GM19351 (cell line): Measurements from ENCODE around the gene DDB1.

Experiments
- ATAC-seq: cut with Tn5 transposase; IDR thresholded peaks from one replicate; pipeline ENCODE4 v1.9.1; 2021; ENCODE audit warnings: mild to moderate bottlenecking, moderate library complexity; ENCODE audit not compliant: unreplicated experiment

The DDB1 gene

DNA sequence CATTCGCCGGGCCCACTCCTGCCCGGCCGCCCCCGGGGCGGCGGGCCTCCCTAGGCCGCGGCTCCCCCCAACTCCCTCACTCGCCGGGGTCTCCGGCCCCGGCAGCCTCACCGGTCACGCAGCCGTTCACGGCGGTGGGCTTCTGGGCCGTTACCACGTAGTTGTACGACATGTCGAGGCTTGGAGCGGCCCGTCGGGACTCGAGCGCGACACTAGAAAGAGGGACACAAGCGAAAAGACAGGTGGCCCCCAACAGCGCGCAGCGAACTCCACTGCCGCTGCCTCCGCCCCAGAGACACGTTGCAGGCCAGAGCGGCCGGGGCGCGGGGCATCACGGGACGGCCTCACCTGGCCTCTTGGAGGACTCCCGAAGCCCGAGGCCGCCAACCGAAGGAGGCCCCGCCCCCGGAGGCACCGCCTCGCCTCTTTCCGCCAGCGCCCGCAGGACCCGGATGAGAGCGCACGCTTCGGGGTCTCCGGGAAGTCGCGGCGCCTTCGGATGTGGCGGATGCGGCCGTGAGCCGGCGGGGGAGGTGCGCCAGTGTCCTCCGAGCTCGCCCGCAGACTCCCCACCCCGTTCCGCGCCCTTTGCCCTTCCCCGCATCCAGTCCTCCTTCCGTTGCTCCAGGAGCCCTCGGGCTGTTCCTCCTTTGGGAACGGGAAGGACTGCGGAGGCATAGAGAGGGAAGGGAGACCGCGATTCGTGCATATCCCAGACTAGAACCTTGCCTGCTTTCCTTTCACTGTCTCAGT lies at the start of gene DDB1, which contains the start of gene TKFC:
DDB1 (minus strand) TSS at position 309 of the 753 bp plus-strand sequence; CDS start at position 172, 137 bp downstream.
TKFC (plus strand) TSS at position 432 of the 753 bp plus-strand sequence. CDS start 1,501 bp downstream, outside the sequence.
- ATAC-seq: peak; percentile 90

GRCh38 chr11:61380884-61381283 lies 48.0 kb upstream of the DDB1 start:
- ATAC-seq: no peak

- no peak for ATAC-seq
Measured at GRCh38 chr11:61378713-61379313, 45.9 kb upstream of the DDB1 start.

DNA sequence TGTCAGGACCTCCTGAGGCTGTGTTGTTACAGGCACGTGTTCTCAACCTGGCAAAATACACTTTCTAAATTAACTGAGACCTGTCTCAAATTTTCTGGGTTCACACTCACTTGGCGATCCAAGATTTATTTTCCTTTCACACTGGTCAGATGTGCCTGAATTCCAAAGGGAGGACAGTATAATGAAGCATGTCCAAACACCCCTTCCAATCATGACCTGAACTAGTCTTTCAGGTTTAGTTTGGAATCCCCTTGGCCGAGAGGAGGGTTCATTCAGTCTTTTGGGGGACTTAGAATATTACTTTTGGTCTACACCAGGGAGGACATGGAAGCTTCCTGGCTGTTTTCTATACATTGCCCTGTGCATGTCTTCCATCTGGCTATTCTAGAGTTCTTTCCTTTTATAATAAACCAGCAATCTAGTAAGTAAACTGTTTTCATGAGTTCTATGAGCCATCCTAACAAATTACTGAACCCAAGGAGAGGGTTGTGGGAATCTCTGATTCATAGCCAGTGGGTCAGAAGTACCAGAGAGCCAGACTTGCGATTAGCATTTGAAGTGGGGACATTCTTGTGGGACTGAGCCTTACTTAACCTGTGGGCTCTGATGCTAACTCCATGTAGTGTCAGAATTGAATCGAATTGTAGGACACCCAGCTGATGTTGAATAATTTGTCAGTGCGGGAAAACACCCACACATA lies 44.7 kb upstream of the DDB1 start:
- ATAC-seq: no peak

DNA sequence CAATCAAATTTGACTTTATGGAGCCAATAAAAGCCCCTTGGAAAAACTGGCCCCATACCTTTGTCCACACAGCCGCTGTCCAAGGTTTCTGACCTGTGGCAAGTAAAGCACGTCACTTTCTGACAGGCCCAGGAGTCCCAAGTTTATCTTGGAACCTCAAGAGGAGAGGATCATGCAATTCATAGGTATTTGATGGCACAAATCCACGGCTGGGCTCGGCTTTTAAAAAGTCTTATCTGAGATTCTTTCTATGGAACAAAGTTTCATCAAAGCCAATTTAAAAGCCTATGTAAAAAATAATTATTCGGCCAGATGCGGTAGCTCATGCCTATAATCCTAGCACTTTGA lies 42.8 kb upstream of the DDB1 start:
- no peak for ATAC-seq

- no peak for ATAC-seq
Measured at GRCh38 chr11:61372659-61373420, 39.9 kb upstream of the DDB1 start.

DNA sequence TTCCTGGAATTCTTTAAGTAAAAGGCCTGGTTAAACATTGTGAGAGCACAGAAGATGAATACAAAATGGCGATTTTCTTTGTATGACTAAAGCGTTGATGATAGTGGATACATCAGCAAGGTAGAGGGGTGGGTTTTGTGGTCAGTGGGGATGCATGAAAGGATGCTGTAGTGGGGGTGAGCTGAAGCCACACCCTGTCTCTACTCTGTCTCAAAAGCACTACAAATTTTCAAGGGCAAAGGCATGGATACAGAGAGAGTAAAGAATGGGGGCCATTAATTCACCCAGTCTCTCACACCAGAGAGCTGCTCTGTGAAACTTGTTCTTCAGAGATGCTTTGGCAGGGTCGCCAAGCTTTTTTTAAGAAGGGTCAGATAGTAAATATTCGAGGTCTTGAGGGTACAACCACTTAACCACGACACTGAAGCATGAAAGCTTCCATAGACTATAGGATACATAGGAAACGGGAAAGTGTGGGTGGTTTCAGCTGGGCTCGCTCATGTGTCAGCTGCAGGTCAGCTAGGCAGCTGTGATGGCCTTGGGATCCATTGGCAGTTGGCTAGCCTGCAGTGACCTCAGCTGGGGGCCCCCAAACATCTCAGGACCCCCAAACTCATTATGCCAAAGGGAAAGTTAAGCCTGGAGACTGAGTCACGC lies 37.6 kb upstream of the DDB1 start:
- ATAC-seq: no peak

DNA sequence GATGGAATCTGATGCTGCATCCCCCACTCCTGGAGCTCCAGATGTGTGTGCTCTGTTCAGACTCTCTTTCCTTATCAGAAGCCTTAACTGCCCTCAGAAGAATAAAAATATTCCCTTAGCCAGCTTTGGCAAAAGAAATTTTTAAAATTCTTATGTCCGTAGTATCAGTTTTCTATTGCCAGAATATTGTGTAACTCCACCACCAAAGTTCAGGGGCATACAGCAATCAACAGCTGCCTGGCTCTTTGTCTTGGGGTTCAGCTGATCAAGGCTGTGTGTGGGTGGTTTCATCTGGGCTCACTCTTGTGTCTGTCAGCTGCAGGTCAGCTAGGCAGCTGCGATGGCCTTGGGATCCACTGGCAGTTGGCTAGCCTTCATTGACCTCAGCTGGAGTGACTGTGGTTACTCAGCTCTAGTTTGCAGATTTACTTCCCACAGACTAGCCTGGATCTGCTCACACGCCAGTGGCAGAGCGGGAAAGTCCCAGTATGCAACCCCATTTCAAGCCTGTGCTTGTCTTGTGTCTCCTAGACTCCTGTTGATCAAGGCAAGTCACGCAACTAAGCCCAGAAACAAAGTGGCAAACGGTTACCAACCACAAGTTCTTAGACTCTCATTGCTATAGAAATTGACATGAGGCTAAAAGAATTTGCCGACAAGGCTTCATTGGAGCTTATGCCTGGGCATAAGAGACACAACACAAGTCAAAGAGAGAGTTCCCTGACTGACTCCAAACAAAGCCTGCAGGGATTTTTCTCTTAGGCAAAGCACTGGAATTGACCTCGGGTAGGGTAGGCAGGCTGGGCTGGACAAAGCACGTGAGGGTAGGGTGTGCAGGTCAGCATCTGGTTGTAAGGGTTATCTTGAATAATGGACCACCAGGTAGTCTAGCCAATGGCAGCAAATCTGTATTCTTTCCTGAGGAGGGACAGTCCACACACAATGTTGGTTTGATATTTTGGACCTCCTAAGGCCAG lies 36.8 kb upstream of the DDB1 start:
- no peak for ATAC-seq

- ATAC-seq: no peak
Measured at GRCh38 chr11:61368646-61369045, 35.7 kb upstream of the DDB1 start.

DNA sequence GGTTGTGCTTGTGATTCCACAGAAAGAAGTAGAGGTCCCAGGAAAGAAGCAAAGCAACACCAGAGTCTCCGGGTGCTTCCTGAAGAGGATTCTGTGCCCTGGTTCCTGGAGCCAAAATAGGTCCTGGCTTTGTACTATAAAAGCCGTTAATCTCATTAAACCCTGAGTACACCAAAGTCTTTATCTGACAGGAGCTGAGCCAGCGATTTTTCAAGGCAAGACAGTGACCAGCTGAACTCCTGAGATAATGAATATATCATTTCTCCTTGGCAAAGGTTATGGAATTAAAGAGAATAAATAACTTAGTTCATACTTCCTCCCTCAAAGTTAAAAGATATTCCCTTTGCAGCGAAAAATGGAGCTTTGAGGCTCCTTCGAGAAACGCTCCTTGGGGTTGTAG lies 34.5 kb upstream of the DDB1 start:
- ATAC-seq: no peak

- no peak for ATAC-seq
Measured at GRCh38 chr11:61364012-61364675, 31.2 kb upstream of the DDB1 start.

GRCh38 chr11:61362542-61362875 lies 29.6 kb upstream of the DDB1 start:
- no peak for ATAC-seq

- ATAC-seq: peak; percentile 82
Measured at GRCh38 chr11:61361741-61362541, 29.0 kb upstream of the DDB1 start, which contains the start of the genes CYB561A3 and TMEM138. CYB561A3 (minus strand) TSS chr11:61361882; CDS start chr11:61356713, 5,169 bp downstream. TMEM138 (plus strand) TSS chr11:61362374; CDS start chr11:61364391, 2,017 bp downstream.

GRCh38 chr11:61361237-61361740 lies 28.4 kb upstream of the DDB1 start:
- no peak for ATAC-seq

- no peak for ATAC-seq
Measured at GRCh38 chr11:61359516-61359915, 26.6 kb upstream of the DDB1 start.

- ATAC-seq: no peak
Measured at GRCh38 chr11:61358566-61358965, 25.7 kb upstream of the DDB1 start.

GRCh38 chr11:61357894-61358239 lies 25.0 kb upstream of the DDB1 start:
- ATAC-seq: no peak
